HEK293 (cell line): ENCODE data around the gene CYREN.

Source experiments
- ATF2 ChIP-seq: fragments of 450-650 bp; formaldehyde crosslinking; IDR thresholded peaks from 2 replicates; pipeline ENCODE4 v1.5.1; 2016; ENCODE audit warnings: missing biosample characterization, missing genetic modification characterization, low read depth
- CTCF ChIP-seq: fragments of 450-650 bp; formaldehyde crosslinking; IDR thresholded peaks from 2 replicates; pipeline ENCODE4 v1.5.1; 2016; ENCODE audit warnings: missing biosample characterization, missing genetic modification characterization
- HOXA7 ChIP-seq: sonication (generic); formaldehyde crosslinking; IDR thresholded peaks from 2 replicates; pipeline ENCODE4 v1.8.1; 2022; ENCODE audit warnings: missing genetic modification reagents, borderline replicate concordance
- ZFP69B ChIP-seq: fragments of 450-650 bp; formaldehyde crosslinking; IDR thresholded peaks from 2 replicates; pipeline ENCODE4 v1.5.1; 2016; ENCODE audit warnings: missing biosample characterization, missing genetic modification characterization
- ZNF449 ChIP-seq: fragments of 450-650 bp; formaldehyde crosslinking; IDR thresholded peaks from 2 replicates; pipeline ENCODE4 v1.5.1; 2017; ENCODE audit warnings: missing biosample characterization, mild to moderate bottlenecking, missing genetic modification characterization, moderate library complexity
- ZNF488 ChIP-seq: fragments of 450-650 bp; formaldehyde crosslinking; IDR thresholded peaks from 2 replicates; pipeline ENCODE4 v1.5.1; 2016; ENCODE audit warnings: missing biosample characterization, missing genetic modification characterization
- ZNF529 ChIP-seq: fragments of 450-650 bp; formaldehyde crosslinking; IDR thresholded peaks from 2 replicates; pipeline ENCODE4 v1.5.1; 2017; ENCODE audit warnings: missing genetic modification characterization, missing biosample characterization; ENCODE audit not compliant: insufficient replicate concordance
- ZNF585B ChIP-seq: fragments of 450-650 bp; formaldehyde crosslinking; IDR thresholded peaks from 2 replicates; pipeline ENCODE4 v1.5.1; 2016; ENCODE audit warnings: missing biosample characterization, missing genetic modification characterization
- ZNF639 ChIP-seq: fragments of 450-650 bp; formaldehyde crosslinking; IDR thresholded peaks from 2 replicates; pipeline ENCODE4 v1.5.1; 2016; ENCODE audit warnings: missing biosample characterization, missing genetic modification characterization
- ZNF792 ChIP-seq: fragments of 450-650 bp; formaldehyde crosslinking; IDR thresholded peaks from 2 replicates; pipeline ENCODE4 v1.5.1; 2016; ENCODE audit warnings: missing biosample characterization, missing genetic modification characterization

GRCh38 chr7:135189221-135189662 is 18.7 kb upstream of the CYREN start:
- no peak for TF ChIP-seq CTCF (tag by site-specific recombination)
- no peak for TF ChIP-seq ZNF639
- TF ChIP-seq ATF2: no peak
- no peak for TF ChIP-seq ZNF585B
- TF ChIP-seq ZNF529: no peak
- TF ChIP-seq ZNF449 (tag by site-specific recombination): no peak
- no peak for TF ChIP-seq ZFP69B
- TF ChIP-seq ZNF488 (tag by site-specific recombination): no peak
- TF ChIP-seq ZNF792 (tag by site-specific recombination): no peak
- no peak for TF ChIP-seq HOXA7
